ENCODE measurements around the gene ARRDC5.
"Not testable (repeated sequence)": the region's sequence is repeated elsewhere in the genome, so short reads cannot be mapped to it uniquely, and the experiment has no call there.

Gene ARRDC5

DNA sequence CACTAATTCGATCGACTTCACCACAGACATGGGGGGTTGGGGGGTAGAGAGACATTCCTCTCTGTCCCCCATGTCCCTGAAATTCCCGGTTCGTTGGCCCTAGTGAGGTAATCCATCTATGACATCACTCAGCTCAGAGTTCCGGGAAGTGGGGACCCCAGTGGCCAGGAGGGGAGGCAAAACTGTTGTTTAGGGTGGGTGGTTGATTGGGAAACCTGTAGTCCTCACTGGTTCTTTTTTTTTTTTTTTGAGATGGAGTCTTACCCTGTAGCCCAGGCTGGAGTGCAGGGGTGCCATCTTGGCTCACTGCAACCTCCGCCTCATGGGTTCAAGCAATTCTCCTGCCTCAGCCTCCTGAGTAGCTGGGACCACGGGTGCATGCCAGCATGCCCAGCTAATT lies at the start of gene ARRDC5:
TSS of gene ARRDC5 (minus strand) at position 101 of the 400 bp plus-strand sequence. CDS start at position 30, 71 bp downstream.
- DNase-seq = no peak

DNA sequence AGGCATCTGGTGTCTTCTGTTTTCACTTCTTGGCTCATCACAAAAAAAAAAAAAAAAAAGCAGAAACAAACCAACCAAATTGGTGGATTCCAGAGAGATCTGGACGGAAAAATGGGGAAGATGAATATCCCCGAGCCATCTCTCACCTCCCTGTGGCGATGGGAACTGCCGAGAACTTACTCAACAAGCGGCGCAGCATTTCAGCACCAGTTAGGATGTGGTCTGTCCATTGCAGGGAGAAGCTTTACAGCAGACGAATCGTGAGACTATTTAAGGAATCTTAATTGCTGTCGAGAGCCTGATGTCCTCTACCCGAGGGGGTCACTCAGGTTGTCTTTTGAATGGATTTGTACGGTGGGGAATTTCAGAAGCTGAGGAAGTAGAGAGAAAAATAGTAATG lies 49.0 kb upstream of the ARRDC5 start:
- DNase-seq = no peak

DNA sequence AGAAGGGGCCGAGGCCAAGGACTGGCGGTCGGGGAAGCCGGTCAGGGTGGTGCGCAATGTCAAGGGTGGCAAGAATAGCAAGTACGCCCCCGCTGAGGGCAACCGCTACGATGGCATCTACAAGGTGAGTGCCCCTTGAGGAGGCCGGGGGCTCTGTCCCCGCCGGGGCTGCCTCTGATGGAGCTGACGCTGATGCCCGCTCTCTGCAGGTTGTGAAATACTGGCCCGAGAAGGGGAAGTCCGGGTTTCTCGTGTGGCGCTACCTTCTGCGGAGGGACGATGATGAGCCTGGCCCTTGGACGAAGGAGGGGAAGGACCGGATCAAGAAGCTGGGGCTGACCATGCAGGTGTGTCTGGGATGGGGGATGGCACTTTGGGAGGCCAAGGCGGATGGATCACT lies 48.0 kb upstream of the ARRDC5 start:
- not testable (repeated sequence) for DNase-seq

DNA sequence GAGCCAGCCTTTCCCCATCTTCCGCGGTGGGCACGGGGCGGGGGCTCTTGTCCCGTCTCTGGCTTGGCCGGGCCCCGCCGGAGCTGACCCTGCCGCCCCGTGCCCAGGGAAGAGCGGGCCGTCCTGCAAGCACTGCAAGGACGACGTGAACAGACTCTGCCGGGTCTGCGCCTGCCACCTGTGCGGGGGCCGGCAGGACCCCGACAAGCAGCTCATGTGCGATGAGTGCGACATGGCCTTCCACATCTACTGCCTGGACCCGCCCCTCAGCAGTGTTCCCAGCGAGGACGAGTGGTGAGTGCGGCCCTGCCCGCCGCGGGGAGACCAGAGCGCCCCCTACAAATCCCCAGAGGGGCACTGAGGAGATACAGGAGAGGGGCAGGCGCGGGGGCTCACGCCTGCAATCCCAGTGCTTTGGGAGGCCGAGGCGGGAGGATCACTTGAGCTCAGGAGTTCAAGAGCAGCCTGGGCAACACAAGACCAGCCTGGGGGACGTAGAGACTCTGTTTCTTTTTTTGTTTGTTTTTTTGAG lies 39.0 kb upstream of the ARRDC5 start:
- not testable (repeated sequence) for DNase-seq

DNA sequence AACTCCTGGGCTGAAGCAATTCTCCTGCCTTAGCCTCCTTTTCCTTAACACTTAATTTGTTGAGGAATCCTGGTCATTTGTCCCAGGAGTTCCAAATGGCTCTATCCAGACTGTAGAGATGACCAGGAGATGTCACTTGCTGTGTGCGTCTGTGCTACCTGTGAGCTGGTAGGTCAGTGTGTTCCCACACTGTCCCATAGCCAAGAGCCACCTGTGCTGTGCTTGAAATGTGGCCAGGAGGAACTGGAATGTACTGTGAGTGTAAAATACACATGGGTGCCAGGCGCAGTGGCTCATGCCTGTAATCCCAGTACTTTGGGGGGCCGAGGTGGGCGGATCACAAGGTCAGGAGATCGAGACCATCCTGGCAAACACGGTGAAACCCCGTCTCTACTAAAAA lies 36.8 kb upstream of the ARRDC5 start:
- DNase-seq = no peak

DNA sequence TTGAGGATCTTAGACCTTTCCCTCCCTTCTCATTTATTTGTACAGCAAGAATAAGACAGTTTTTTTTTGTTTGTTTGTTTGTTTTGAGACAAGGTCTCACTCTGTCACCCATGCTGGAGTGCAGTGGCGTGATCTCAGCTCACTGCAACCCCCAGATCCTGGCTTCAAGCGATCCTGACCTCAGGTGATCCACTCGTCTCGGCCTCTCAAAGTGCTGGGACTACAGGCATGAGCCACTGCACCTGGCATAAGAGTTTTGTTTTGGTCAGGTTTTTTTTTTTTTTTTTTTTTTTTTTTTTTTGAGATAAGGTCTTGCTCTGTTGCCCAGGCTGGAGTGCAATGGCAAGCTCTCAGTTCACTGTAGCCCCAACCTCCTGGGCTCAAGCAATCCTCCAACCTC lies 35.8 kb upstream of the ARRDC5 start:
- DNase-seq = not testable (repeated sequence)

DNA sequence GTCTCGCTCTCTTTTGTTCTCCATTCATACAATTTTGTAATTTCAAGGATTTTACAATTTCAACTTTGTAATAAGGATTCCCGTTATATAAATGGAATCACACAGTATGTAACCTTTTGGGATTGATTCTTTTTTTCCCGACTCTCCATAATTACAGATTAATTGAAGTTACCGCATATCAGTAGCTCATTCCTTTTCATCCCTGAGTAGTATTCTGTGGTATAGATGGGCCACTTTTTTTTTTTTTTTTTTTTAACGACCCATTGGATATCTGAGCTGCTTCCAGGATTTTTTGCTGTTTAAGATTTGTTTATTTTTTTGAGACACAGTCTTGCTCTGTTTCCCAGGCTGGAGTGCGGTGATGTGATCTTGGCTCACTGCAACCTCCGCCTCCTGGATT lies 34.4 kb upstream of the ARRDC5 start:
- no peak for DNase-seq

DNA sequence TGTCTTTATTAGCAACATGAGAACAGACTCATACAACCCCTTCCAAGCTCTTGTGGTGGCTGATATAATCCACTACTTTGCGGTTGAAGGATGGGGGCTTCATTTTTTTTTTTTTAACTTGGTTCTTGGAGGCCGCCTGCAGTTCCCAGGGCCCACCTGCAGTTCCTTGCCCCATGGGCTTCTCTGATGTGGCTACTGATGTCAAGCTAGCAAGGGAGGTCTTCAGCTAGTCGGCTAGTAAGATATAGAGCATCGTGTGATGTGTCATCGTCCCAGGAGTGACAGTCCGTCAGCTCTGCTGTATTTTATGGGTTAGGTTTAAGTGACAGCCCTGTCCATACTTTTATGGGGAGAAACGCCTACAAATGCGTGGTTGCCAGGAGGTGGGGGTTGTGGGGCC lies 32.7 kb upstream of the ARRDC5 start:
- no peak for DNase-seq

DNA sequence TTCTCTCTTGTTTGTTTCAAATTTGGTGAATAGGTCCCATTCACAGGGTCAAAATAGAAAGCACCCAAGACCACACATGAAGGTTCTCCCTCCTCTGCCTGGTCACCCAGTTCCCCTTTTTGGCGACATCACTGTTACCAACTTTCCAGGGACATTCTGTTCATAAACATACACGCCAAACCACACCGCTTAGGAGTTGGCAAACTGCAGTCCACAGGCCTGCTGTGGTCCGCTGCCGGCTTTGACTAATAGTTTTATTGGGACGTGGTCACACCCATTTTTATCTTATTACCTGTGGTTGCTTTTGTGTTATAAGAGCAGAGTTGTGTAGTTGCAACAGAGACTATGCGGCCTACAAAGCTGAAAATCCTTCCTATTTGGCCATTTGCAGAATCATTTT lies 30.8 kb upstream of the ARRDC5 start:
- DNase-seq = no peak

DNA sequence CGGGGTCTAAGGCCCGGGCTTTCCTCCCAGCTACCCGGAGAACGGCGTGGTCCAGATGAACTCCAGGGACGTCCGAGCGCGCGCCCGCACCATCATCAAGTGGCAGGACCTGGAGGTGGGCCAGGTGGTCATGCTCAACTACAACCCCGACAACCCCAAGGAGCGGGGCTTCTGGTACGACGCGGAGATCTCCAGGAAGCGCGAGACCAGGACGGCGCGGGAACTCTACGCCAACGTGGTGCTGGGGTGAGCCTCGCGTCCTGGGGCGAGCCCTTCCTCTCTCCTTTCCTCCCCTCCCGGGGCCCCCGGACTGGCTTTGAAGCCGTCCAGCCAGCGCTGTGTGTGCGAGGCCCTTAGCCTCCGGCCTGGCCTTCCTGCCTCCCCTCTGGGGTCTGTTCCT lies 30.0 kb upstream of the ARRDC5 start:
- DNase-seq = no peak

DNA sequence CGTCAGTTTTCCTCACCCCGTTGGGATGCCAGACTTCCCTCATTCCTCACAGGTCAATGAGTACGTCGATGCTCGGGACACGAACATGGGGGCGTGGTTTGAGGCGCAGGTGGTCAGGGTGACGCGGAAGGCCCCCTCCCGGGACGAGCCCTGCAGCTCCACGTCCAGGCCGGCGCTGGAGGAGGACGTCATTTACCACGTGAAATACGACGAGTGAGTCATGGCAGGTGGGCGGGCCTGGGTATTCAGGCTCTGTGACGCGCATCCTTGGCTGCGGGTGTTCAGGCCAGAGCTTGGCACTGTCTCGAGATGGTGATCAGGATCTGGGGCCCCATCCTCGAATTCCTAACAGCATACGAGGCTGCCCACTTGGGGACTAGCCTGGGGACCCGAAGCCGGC lies 28.0 kb upstream of the ARRDC5 start:
- no peak for DNase-seq

DNA sequence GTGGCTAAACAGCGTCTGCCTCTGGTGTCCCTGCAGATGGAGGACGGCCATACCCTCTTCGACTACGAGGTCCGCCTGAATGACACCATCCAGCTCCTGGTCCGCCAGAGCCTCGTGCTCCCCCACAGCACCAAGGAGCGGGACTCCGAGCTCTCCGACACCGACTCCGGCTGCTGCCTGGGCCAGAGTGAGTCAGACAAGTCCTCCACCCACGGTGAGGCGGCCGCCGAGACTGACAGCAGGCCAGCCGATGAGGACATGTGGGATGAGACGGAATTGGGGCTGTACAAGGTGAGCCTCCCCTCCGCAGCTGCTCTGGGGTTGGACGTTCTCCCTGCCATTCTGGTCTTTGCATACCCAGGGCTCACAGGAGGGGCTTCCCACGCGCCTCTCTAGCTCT lies 26.5 kb upstream of the ARRDC5 start:
- no peak for DNase-seq

DNA sequence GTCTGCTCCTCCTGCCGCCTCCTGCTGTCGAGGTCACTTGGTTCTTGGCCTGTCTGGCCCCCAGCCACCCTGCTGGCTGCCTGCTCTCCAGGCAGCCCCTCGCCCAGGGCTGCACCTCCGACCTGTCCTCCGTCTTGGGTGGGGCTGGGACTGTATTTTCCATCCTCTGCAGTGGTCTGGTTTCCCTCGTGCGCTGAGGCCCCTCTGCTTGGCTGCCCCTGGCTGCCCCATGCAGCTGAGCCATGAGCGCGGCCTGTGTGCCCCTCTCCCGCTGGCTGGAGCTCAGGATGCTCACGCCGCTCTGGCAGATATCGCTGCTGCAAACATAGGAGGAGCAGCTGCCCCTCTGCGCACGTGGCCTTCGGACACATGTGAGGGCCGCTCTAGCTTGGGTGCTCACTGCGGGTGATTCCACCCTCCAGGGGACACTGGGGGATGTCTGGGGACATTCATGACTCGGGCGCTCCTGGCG lies 20.6 kb upstream of the ARRDC5 start:
- no peak for DNase-seq

DNA sequence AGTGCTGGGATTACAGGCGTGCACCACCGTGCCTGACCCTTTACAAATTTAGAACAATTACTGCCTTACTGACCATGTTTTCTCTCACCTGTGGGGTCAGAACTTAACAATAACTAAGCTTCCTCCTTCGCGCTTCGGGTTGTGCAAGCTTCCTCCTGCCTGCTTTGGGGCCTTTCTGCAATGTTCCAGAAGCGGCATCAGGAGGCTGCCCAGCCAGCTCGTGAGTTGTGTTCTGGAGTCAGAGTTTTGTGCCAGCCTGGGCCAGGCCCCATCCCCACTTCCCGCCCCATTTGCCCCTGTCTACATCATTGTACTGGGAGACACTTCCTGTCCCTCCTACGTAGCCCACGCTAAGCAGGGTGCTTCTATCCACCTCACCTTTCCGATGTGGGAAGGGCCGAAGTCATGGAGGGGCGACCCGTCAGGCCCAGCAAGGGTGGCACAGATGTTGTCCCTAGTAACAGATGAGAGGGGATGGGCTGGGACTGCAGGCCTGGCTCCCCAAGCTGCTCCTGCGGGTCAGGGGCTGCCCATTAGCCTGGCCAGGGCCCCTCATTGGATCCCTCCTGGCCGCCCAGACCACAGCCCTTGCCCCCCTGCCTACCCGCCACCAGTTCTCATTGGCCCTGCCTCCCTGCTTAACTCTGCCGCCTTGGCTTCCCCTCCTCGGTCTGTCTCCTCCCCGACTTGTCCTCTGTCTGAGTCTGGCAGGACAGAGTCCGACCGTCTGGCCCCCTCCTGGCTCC lies 20.0 kb upstream of the ARRDC5 start:
- DNase-seq = no peak

DNA sequence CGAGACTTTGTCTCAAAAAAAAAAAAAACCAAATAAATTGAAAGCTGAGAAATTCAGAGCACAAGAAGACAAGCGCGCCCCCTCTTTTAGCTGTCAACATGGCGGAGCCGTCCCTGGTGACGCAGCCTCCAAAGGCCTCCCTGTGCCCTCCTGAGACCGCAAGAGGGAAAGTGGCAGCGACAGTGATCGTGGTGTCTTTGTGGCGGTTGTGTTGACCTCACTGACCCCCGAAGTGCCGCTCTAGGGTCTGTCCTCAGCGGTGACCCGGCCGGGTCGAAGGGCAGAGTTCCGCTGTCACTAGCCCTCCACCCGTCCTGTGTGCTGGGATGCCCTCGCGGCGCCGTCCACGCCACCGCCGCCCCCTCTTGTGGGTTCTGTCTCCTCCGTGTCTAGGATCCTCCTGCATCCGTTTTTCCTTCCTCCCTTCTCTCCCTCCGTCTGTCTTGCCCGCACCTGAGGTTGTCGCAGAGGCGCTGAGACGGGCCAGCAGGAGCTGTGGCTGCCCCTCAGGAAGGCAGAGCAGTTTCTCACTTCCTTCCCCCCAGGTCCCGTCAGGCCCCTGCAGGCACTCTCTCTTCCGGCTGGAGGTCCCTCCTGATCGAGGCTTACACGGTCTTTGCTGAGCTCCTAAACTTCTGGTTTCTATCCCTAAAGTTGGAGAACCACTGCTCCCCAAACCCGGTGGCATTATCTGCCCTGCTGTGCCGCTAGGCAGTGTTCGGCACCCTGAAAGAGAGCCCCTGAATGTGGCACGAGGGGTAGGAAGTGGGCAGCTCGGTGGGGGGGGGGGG lies 13.8 kb upstream of the ARRDC5 start:
- peak; percentile 51 for DNase-seq

DNA sequence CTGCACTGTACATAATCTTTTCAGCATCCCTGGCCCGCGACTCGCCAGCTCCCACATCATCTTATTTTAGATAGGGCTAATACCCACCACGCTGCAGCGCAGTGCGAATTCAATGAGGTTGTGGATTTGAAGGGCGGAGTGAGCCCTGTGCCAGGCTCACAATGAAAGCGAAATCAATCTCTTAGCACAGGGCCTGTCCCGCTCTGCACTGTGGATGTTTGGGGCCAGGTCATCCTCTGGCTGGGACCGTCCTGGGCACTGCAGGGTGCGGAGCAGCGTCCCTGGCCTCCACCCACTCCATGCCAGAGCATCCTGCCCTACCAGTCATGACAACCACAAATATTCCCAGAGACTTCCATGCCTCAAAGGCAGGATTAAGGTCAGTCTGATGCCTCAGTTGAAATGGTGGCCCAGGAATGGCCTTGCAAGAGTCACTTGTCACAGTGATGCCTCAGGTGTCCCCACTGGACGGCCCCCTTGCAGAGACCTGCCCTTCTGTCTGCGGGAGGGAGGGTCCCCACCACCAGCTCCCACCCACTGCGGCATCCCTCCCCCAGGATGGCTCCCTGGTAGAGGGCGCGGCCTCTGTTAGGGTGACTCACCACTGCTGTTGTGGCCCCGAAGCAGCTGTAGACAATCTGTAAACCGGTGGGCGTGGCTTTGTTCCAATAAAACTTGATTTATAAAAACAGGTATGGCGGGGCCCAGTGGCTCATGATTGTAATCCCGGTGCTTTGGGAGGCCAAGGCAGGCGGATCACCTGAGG lies 12.2 kb upstream of the ARRDC5 start:
- DNase-seq = peak; percentile 79

DNA sequence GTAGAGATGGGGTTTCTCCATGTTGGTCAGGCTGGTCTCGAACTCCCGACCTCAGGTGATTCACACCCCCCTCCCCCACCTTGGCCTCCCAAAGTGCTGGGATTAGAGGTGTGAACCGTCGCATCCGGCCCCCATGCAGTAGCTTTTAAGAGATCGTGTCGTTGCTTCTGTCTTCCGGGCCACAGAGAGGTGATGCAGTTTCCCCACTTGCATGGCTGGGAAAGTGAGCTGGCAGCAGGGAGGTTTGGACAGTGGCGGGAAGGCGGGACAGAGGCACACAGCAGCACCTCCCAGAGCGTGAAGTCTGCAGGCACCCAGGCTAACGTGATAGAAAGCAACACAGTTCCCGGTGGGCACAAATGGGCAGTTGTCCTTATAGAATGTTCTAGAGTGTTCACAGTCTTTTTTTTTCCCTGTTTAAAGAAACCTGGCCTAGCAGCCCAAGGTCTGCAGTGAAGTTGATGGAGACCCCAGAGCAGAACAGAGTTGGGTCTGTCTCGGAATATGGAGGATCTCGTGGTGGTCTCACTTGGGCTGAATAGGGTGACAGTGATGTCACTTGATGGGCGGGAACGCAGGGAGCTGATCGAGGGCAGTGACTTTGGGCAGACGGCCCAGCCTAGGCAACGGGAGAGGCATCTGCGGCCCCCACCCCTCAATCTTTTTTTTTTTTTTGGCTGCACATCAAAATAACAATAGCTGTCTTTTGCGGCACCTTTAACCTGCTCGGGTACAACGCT lies 11.5 kb upstream of the ARRDC5 start:
- peak; percentile 65 for DNase-seq

DNA sequence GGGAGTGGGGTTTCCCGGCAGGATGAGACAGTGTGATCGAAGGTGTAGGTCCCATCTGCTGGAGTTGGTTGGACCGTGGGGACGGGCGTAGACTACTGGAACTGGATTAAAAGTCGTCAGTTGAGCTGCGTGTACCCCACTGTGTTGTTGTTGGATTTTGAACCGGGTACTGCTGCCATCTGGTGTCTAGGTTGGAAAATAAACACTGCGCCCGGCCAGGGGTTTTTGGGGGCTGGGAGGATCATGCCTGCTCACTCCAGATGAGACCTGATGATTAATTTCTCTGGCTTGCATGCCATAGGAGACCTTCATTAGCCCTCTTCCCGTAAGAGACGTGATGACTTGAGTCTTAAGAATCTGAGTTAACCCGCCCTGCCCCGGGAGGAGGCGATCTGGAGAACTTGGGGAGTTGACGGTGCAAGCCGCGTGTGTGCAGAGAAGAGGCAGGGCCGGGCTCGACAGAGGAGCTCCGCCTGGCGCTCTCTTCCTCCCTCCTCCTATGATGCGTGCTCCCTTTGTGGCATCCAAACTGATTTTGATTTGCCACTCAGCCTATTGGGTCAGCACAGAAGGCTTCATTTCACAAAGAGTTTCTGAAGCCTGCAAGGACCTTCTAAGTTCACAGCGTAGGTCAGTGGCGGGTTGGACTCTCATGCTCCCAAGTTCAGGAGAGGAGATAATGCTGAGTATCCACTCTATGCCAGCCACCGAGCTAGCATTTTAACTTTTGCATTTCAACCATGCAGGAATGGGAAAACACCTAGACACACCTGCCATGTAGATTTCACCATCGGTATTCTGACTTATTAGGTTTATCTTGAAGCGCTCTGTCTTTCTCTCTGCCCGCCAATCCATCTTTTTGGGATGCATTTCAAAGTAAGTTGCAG lies 9.3 kb upstream of the ARRDC5 start:
- peak; percentile 80 for DNase-seq

DNA sequence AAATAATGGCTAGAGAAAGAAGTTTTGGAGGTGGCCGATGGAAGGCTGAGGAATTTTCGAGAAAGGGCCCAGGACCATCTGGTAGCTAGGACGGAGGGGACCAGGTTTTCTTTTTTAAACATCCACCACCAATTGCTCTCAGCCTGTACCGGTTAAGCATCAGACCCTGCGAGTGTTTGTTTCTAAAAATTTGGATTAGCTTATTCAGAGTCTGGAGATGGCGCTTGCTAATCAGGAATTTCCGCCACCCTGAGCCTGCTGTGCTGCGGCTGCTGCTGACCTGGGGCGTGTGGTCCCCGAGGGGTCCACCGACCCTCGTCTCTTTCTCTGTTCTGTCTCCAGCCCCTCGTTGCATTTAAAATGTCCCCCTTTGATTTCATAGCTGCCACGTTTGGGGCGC lies 8.6 kb upstream of the ARRDC5 start:
- DNase-seq = no peak

DNA sequence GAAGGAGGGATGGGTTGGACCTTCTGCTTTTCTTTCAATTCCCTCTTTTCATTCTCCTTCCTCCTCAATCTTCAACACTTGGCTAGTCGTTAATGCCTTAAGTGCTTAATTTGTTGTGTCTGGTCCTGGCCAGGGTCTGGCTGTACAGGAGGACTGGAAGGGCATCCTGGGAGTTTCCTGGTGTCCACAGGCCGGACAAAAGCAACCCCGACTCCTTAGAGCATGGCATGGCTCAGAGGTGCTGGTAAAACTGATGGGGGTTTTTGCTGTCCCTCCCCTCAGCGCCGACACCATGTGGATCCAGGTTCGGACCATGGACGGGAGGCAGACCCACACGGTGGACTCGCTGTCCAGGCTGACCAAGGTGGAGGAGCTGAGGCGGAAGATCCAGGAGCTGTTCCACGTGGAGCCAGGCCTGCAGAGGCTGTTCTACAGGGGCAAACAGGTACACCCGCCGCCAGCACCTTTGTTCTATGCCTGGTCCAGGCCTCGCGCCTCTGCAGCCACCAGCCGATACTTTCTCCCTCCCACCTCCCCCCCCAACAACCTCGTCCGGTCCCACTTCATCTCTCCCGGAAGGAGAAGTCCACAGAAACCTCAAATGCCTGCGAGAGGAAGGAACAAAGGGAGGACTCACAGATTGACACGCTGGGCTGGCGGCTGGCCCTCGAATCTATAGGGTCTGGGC lies 8.0 kb upstream of the ARRDC5 start:
- peak; percentile 41 for DNase-seq
